ENCODE results near the gene TEAD1.

DNA sequence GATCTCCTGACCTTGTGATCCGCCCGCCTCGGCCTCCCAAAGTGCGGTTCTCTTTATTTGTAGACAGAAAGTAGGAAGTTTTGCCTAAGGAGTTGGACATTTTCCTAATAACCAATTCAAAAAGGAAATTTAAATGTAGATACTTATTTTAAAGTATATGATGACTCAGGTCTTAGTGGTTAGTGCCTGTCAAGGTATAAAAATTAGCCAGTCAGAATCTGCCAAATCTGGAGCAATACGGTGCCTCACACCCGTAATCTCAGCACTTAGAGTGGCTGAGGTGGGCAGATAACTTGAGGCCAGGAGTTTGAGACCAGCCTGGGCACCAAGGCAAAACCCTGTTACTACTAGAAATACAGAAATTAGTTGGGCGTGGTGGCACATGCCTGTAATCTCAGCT is 248.2 kb downstream of the TEAD1 start:
- TF ChIP-seq, protein P1, sequence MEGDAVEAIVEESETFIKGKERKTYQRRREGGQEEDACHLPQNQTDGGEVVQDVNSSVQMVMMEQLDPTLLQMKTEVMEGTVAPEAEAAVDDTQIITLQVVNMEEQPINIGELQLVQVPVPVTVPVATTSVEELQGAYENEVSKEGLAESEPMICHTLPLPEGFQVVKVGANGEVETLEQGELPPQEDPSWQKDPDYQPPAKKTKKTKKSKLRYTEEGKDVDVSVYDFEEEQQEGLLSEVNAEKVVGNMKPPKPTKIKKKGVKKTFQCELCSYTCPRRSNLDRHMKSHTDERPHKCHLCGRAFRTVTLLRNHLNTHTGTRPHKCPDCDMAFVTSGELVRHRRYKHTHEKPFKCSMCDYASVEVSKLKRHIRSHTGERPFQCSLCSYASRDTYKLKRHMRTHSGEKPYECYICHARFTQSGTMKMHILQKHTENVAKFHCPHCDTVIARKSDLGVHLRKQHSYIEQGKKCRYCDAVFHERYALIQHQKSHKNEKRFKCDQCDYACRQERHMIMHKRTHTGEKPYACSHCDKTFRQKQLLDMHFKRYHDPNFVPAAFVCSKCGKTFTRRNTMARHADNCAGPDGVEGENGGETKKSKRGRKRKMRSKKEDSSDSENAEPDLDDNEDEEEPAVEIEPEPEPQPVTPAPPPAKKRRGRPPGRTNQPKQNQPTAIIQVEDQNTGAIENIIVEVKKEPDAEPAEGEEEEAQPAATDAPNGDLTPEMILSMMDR (IDR thresholded peaks at IDR 0.05) = no peak
- TF ChIP-seq EP300 (IDR thresholded peaks at IDR 0.05) (no peak), POLR2A (IDR thresholded peaks at IDR 0.05) (no peak)
